Right ventricle myocardium superior (tissue), 1 donor: ENCODE data around the gene ATG2B. TPM values are rescaled to one million over a fixed set of nuclear protein-coding genes. Genes with fewer than 3 reads are reported as not detected.

Experiments used
- ATAC-seq: fragments of 200-7000 bp; cut with Tn5 transposase; one replicate; pipeline ENCODE4 v1.9.1; 2020; ENCODE audit warnings: mild to moderate bottlenecking; ENCODE audit not compliant: poor library complexity
- DNase-seq: peaks from one replicate; pipeline ENCODE4 v3.0.0-alpha.2; 2020
- intact Hi-C: fragments of 100-400 bp; cut with DNase I; formaldehyde crosslinking; loops from one replicate; pipeline ENCODE4 v1.11.2; 2022
- long read RNA-seq: library from polyadenylated mRNA; unstranded; transcript quantifications from one replicate; pipeline ENCODE4 v2.0.0, GENCODE V29; 2021
- total RNA-seq: library from RNA; stranded (reverse); fragmentation: NEBNext Ultra II Directional; extraction: Animal tissue kit (Norgen Biotek cat#: 25700); gene quantifications from one replicate; pipeline ENCODE4 v1.2.1, GENCODE V29; 2021
- donor health status: DM: no; HTN: yes; CAD: no; lungs with severe emphysema.

Gene ATG2B, protein sequence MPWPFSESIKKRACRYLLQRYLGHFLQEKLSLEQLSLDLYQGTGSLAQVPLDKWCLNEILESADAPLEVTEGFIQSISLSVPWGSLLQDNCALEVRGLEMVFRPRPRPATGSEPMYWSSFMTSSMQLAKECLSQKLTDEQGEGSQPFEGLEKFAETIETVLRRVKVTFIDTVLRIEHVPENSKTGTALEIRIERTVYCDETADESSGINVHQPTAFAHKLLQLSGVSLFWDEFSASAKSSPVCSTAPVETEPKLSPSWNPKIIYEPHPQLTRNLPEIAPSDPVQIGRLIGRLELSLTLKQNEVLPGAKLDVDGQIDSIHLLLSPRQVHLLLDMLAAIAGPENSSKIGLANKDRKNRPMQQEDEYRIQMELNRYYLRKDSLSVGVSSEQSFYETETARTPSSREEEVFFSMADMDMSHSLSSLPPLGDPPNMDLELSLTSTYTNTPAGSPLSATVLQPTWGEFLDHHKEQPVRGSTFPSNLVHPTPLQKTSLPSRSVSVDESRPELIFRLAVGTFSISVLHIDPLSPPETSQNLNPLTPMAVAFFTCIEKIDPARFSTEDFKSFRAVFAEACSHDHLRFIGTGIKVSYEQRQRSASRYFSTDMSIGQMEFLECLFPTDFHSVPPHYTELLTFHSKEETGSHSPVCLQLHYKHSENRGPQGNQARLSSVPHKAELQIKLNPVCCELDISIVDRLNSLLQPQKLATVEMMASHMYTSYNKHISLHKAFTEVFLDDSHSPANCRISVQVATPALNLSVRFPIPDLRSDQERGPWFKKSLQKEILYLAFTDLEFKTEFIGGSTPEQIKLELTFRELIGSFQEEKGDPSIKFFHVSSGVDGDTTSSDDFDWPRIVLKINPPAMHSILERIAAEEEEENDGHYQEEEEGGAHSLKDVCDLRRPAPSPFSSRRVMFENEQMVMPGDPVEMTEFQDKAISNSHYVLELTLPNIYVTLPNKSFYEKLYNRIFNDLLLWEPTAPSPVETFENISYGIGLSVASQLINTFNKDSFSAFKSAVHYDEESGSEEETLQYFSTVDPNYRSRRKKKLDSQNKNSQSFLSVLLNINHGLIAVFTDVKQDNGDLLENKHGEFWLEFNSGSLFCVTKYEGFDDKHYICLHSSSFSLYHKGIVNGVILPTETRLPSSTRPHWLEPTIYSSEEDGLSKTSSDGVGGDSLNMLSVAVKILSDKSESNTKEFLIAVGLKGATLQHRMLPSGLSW (N-terminal part only)
- 10.9 TPM for total RNA-seq
- long read RNA-seq, partial matches to known transcripts: 2 of 3 reads
- long read RNA-seq, other reads (novel, unspliced or antisense): 1 of 3 reads

DNA sequence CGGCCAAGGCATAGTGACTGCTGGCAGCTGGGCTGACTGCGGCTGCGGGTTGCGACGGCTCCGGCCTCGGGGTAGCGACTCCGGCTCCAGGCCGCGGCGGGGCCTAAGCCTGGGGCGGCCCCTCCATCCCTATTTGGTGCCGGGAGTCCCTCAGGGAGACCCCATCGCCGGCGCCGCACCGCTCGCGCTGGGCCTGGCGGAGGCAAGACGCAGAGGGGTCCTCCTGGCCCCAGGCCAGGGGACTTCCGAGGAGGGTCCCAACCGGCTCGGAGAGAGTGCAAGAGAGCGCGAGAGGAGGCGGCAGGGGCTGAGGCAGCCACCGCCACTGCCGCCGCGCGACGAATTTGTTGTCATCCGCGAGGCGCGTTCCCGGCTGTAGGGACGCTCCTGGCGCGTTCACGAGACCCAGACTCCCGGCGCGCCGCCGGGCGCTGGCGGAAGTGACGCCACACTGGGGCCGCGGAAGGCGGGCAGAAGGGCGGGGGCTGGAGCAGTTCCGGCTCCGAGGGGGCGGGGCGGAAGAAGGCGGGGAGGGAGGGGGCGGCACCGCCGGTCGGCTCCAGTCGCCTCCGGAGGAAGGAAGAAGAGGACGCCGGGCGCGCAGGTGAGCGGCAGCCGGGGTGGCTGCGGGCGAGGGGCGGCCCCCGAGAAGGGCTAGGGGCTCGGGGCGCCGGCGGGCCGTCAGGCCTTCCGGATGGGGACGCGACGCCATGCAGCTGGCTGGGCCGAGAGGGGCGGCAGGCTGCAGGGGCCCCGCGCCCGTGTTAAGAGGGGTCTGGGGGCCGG lies at the start of gene ATG2B, which contains the start of gene GSKIP:
TSS of gene ATG2B (minus strand) at position 377 of the 786 bp plus-strand sequence. CDS start at position 12, 365 bp downstream.
TSS of gene GSKIP (plus strand) at position 562 of the 786 bp plus-strand sequence. CDS start 18,722 bp downstream, outside the sequence.
- intact Hi-C loops: no loop called here
- peak; percentile 99 for ATAC-seq

DNA sequence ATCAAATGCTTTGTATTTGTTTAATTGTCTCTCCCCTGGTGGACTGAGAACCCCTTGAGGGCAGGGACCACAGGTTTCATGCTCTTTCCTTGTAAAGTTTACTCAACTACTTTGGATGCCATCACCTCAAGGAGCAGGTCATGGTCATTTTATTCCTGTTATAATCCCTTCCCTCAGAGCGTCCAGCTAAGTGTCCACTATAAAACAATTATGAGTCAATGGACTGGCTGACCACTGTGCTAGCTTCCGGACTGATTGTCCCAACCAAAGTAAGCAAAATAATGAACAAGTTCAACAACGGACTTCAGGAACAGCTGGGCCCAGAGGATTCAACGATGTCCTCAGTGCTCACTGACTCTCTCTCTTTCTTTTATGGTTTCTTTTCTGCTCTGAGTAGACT lies 47.0 kb upstream of the ATG2B start:
- no peak for ATAC-seq
- no peak for DNase-seq
- intact Hi-C loops: no loop called here

More for the DNA sequence above, at the start of gene ATG2B, which contains the start of gene GSKIP:
- DNase-seq: peak; percentile 95

DNA sequence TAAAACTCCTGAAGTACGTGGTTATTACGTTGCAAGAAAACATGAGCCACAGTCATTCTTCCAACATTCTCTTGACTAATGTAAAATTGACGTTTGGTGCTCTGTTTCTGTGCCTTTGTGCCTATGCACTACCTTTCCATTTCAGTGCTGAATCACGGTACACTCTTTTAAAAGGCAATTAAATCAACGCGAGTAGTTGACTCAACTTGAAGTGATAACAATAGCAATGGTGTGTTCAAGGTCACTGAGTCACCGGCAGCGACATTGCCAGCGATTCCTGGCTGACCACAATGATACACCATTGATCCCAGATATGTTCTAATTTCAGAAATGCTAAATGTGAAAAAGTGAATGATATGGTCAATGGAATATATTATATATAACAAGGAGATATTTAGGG lies 46.6 kb upstream of the ATG2B start:
- ATAC-seq (no peak), DNase-seq (no peak)
- intact Hi-C loops: no loop called here

DNA sequence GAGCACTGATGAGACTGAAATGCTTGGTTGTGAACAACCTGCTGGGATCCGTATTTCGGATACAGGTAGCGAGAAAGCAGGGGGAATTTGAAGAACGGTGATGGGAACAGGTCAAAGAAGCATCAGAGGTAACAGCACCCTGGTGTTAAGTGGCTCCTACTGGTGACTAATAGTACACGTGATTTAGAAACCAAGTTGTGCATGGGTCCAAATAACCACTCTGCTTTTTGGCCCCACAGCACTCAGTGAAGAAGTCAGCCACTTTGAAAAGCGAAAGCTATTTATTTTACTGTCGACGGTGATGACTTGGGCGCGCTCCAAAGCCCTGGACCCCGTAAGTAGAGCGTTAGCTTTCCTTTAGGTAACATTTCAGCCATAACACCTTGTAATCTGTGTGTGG lies 45.5 kb upstream of the ATG2B start:
- intact Hi-C loops: no loop called here
- DNase-seq: no peak
- no peak for ATAC-seq

DNA sequence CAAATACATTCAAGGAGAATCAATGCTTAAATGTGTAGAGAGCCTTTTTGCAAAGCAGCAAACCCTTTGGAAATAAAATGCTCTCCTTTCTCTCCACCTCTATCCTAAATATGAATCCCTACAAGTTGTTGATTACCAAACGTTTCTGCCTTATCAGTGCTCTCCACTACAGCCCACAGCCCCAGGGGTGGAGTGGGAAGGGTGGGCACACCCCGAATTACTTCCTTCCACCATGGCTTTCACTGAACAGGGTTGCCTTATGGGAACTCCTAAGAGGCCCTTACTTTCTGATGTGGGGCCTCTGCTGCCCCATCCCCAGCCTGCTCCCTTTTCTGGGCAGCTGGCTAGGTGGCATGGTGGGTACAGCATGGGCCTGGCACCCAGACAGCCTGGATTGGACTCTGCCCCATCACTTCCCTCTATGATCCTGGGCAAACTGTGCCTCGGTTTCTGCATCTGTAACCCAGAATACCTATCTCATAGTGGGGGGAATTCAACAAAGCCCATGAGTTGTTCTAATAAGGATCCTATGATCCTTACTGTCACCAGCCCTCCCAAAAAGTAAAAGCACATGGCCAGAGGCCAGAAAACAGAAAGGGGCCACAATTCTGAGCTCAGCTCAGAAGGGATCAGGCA lies 44.9 kb upstream of the ATG2B start:
- intact Hi-C loops: no loop called here
- no peak for ATAC-seq
- DNase-seq: no peak

DNA sequence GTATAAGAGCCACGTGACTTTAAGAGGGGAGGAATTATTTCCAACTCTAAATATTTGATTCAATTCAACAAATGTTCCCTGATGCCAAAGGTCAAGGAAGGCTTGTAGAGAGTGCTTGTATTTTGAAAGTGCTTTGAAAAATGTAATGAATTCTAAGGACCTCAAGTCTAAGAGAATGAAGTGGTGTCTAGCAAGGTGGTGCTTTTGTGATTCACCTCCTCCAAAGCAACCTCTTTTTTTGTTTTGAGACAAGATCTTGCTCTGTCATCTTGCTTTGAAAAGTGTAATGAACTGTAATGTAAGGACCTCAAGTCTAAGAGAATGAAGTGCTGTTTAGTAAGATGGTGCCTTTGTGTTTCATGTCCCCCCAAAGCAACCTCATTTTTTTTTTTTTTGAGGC lies 42.5 kb upstream of the ATG2B start:
- intact Hi-C loops: no loop called here
- no peak for DNase-seq
- ATAC-seq: no peak

DNA sequence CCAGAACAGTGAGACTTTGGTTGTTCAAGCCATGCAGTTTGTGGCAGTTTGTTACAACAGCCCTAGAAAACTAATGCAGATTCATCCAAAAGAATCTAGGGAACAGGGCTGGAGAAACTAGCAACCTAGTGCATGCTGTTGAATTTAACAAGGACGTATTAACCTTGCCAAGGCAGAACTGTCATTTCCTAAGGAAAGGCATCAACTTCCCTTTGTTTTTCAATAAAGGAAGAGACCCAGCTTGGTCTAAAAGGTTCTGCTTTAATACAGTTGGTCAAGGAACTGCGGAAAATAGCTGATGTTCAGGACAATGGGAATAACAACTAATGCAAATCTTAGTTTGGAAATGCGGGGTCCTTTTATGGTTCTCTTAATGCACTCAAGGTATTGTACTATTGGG lies 40.3 kb upstream of the ATG2B start:
- intact Hi-C loops: no loop called here
- ATAC-seq (no peak), DNase-seq (no peak)

DNA sequence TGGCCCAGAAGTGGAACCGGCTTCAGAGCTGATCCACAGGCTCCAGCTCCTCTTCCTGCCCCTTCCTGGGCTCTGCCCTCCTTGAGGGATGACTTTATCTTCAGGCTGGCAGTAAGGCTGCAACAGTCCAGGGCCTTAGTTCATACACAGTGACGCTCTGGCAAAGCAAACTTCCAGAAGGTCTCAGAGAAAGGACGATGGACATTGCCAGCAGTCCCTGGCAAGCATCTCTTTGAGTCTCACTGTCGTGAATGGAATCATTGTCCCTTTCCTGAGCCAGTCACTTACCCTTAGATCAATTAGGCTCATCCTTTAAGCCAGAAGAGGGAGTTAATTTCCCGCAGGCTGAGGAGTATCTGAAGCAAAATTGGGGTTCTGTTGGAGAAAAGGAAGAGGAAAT lies 37.4 kb upstream of the ATG2B start:
- ATAC-seq (no peak), DNase-seq (no peak)
- intact Hi-C loops: no loop called here

DNA sequence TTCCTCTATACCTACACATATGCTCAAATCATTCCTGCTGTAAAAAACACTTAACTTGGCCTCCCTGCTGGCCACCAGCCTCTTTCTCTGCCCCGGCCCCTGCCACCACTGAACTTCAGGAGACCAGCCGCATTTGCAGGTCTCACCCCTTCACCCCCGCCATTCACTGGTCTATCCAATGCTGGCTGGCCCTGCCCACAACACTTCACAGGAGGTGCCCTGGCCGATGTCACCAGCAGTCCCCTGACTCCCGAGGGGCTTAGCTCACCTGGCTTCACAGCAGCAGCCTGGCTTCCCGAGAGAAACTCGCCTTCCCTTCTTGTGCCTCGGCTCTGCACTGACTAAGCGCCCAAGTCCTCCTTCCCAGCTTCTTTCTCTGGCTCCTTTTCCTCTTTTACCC lies 36.3 kb upstream of the ATG2B start:
- intact Hi-C loops: no loop called here
- ATAC-seq (no peak), DNase-seq (no peak)

DNA sequence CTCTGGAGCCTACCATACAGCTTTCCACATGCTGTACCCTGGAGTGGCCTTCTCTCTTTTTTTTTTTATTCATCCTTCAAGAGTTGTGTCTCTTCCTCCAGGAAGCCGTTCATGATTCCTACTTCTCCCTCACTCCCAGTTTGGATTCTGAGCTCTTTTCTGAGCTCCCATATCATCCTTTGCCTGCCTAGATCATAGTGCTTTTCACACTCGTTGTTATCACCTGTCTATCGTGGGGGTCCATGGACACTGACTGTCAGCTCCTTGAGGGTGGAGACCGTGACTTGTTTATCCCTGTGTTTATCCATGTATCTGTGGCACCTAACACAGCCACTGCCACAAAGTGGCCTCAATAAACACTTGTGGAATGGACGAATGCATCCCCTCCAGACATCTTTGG lies 35.8 kb upstream of the ATG2B start:
- ATAC-seq: no peak
- intact Hi-C loops: no loop called here

DNA sequence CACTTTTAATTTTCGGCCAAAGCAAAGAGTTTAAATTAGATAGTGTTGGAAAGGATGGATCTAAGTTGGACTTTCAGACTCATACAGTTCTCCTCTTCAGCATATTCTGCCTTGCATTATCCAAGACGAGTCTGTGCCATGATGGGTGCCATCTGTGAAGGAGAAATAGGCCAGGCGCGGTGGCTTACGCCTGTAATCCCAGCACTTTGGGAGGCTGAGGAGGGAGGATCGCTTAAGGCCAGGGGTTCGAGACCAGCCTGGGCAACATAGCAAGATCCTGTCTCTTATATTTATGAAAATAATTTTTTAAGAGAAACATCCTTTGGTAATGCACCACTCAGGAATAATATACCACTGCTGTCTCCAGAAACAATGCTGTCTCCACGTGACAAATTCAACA lies 35.3 kb upstream of the ATG2B start:
- no peak for ATAC-seq
- intact Hi-C loops: no loop called here
- no peak for DNase-seq

More for the DNA sequence above, 35.8 kb upstream of the ATG2B start:
- DNase-seq: no peak

DNA sequence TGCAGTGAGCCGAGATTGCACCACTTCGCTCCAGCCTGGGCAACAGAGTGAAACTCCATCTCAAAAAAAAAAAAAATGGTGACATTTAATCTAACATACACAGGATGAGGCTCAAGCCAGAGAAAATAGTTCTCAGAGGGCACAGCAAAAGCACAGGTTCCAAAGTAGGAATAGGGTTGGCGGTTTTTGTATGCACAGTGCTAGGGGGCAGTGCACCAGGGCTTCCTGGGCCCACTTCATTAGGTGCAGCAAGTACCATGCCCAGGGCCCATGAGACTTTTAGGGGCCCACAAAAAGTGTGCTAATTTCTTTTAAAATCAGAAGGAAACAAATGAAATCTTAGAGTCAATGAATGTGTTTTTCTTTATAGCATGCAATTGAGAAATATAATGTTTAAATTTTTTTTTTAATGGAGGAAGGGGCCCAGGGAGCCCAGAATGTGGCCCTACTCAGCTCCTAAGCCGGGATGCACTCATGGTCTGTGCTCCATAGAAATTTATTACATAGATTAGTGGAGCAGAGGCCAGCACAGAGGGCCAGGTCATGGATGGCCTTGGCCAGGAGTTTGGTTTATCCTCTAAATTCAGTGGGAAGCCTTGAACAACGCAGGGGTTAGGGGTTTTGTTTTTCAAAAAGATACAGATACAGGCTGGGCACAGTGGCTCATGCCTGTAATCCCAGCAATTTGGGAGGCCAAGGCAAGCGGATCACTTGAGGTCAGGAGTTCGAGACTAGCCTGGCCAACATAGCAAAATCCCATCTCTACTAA lies 31.1 kb upstream of the ATG2B start:
- DNase-seq (no peak), ATAC-seq (no peak)
- intact Hi-C loops: no loop called here

DNA sequence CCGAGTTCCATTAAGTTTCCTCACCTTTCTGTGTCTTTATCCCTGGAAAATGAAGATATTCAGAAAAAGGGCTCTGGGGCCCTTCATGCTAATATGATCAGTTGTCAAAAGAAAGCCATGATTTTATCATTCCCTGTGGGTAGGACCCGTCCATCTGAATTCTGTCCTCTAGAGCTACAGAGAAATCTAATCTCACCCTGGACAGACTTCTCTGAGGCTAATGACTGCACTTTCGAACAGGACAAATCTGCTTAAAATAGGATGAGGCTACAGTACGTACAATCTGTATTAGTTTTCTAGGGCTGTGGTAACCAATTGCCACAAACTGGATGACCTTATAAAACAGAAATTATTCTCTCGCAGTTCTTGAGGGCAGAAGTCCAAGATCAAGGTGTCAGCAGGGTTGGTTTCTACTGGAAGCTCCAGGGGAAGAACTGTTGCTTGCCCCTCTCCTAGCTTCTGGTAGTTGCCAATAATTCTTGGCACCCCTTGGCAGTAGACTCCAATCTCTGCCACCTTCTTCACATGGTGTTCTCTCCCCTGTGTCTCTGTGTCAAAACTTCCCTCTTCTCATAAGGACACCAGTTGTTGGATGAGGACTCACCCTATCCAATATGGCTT lies 30.0 kb upstream of the ATG2B start:
- intact Hi-C loops: no loop called here
- no peak for DNase-seq
- no peak for ATAC-seq

DNA sequence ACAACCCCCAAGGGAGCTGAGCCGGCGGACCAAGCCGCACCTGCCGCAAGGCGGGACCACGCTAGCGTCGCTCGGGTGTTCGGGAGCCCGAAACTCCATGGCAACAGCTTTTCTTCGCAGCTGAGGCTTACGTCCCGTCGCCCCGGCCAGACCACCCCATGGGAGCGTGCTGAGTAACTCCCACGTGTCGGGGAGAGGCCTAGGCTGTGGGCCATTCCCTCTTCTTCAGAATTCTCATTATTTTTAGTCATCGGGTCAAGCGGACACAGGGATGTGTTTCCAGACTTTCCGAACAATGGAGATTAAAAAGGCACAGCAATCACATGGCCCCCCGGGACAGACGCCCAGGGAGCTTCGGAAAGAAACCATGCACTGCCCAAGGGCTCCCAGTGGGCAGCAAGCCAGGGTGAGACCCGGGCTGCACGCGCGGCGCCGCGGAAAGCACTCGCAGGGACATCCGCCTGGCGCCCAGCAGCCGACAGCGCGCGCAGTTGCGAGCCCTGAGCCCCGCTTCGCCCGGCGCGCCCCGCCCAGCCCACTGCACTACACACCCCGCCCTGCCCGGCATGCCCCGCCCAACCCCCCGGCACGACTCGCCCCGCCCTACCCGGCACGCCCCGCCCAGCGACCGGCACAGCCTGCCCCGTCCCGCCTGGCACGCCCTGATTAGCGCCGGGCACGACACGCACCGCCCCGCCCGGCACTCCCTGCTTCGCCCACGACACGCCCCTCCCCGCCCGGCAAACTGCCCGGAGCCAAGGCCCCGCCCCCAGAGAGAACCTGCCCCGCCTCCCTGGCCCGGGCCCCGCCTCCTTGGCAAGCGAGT lies 28.4 kb upstream of the ATG2B start:
- intact Hi-C loops: no loop called here
- DNase-seq (peak; percentile 98), ATAC-seq (peak; percentile 99)

DNA sequence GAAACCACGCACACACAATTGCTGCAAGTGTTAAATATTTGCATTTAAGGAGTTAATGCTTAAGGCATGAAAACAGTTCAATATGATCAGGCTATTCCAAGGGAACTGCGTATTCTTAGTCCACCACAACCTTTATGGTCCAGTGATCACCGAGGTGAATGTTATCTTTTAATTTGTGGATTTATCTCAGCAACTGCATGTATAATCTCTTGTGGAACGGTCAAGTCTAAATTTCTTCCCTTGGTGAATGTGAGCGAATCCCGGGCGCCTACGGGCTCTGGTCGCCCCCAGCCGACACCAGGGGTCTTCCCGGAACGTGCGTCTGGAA lies 27.8 kb upstream of the ATG2B start:
- ATAC-seq: no peak
- DNase-seq: no peak
- intact Hi-C loops: no loop called here

DNA sequence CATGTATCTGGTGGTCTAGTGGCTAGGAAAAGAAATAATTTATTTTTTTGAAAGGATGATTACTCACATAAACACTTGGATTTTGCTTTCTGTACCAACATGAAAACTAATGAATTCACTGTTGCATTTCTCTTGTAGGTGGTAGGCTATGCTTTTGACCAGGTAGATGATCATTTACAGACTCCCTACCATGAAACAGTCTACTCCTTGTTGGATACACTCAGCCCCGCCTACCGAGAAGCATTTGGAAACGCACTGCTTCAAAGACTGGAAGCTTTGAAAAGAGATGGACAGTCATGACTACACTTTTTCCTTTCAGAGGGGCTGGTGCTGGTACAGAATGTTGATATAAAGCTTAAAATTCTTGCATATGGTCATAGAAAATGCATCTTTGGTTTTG lies 22.2 kb upstream of the ATG2B start:
- ATAC-seq (no peak), DNase-seq (no peak)
- intact Hi-C loops: no loop called here
